HEK293T (cell line): ENCODE results near the gene ITGA8.

Source experiments
- ARNT ChIP-seq: fragments of 450-650 bp; IDR thresholded peaks from 2 replicates; pipeline ENCODE4 v1.6.1; 2017; ENCODE audit warnings: mild to moderate bottlenecking
- BHLHE40 ChIP-seq: fragments of 450-650 bp; IDR thresholded peaks from 2 replicates; pipeline ENCODE4 v1.6.1; 2016; ENCODE audit warnings: mild to moderate bottlenecking, moderate library complexity, borderline replicate concordance
- FOXA1 ChIP-seq: fragments of 450-650 bp; IDR thresholded peaks from 2 replicates; pipeline ENCODE4 v1.6.1; 2016; ENCODE audit warnings: mild to moderate bottlenecking
- FOXK2 ChIP-seq: fragments of 450-650 bp; IDR thresholded peaks from 2 replicates; pipeline ENCODE4 v1.6.1; 2016; ENCODE audit warnings: mild to moderate bottlenecking
- LEF1 ChIP-seq: fragments of 450-650 bp; IDR thresholded peaks from 2 replicates; pipeline ENCODE4 v1.6.1; 2017; ENCODE audit warnings: mild to moderate bottlenecking, borderline replicate concordance
- NFRKB ChIP-seq: fragments of 450-650 bp; IDR thresholded peaks from 2 replicates; pipeline ENCODE4 v1.6.1; 2016; ENCODE audit warnings: mild to moderate bottlenecking, moderate library complexity
- SP1 ChIP-seq: fragments of 450-650 bp; IDR thresholded peaks from 2 replicates; pipeline ENCODE4 v1.6.1; 2017

DNA sequence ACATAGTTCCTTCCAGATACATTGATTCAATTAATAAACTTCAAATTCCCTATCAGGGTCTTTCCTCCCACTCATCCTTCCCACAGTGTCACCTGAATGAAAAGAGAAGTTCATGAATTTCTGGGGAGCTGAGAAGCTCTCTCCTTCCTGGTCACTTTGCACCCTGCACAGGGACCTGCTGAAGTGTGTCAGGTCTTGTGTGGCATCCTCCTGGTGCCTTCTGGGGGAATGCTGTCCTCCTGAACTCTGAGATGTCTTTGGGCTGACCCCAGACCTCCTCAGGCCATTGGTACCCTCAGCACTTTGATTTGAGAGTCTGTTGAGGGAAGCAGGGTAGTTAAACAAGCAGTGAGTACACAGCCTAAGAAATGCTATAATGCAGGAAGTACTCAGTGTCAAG is 39.5 kb upstream of the ITGA8 start:
- TF ChIP-seq FOXA1 (no peak), LEF1 (no peak), NFRKB (no peak), BHLHE40 (no peak), FOXK2 (no peak), ARNT (no peak), SP1 (no peak)
